Keratinocyte (primary cell): Measurements from ENCODE around the gene PIP4K2A. TPM values are rescaled to one million over a fixed set of nuclear protein-coding genes. Genes with fewer than 3 reads are reported as not detected.

Experiments
- DNase-seq: peaks from one replicate; pipeline ENCODE4 v3.0.0-alpha.2; 2011; ENCODE audit warnings: low read depth, missing footprints, low spot score
- FAIRE-seq: peaks from 2 replicates; lab custom pipeline; 2011; peaks lifted over from hg19 to GRCh38; lab: Jason Lieb, UNC
- H2AFZ ChIP-seq: 2 replicates; pipeline ENCODE4 v1.6.0; 2012; ENCODE audit warnings: low read length, control low read depth, inconsistent platforms; ENCODE audit not compliant: control insufficient read depth
- H3K27ac ChIP-seq: 2 replicates; pipeline ENCODE4 v1.5.1; 2011; ENCODE audit warnings: low read length; ENCODE audit not compliant: control insufficient read depth, insufficient read depth
- H3K27me3 ChIP-seq: 3 replicates; pipeline ENCODE4 v1.6.0; 2011; ENCODE audit warnings: low read length; ENCODE audit not compliant: control insufficient read depth, insufficient read depth; ENCODE audit errors: extremely low read depth
- H3K36me3 ChIP-seq, 2 experiments: 2 replicates in 1 of 2; 3 replicates in 1 of 2; pipeline ENCODE4 v1.5.1; 2011; ENCODE audit warnings: low read length in 2 of 2, mild to moderate bottlenecking in 1 of 2; ENCODE audit not compliant: control insufficient read depth in 2 of 2, insufficient read depth in 2 of 2; ENCODE audit errors: extremely low read depth in 1 of 2
- H3K4me1 ChIP-seq: 3 replicates; pipeline ENCODE4 v1.5.1; 2011; ENCODE audit warnings: low read length; ENCODE audit not compliant: control insufficient read depth, insufficient read depth; ENCODE audit errors: extremely low read depth
- H3K4me2 ChIP-seq: 3 replicates; pipeline ENCODE4 v1.6.0; 2011; ENCODE audit warnings: low read depth, low read length; ENCODE audit not compliant: control insufficient read depth, insufficient read depth; ENCODE audit errors: extremely low read depth
- H3K4me3 ChIP-seq, 3 experiments: fragments of 200-600 bp in 1 of 3; sonication (generic) in 1 of 3; 2 replicates in 2 of 3; 3 replicates in 1 of 3; pipeline ENCODE4 v1.5.1; 2011 to 2016; ENCODE audit warnings: low read length in 3 of 3, mild to moderate bottlenecking in 3 of 3, control low read depth in 2 of 3, inconsistent platforms in 1 of 3, low read depth in 1 of 3, mixed read lengths in 1 of 3, mixed run types in 1 of 3, moderate library complexity in 1 of 3; ENCODE audit not compliant: control insufficient read depth in 2 of 3, insufficient read depth in 2 of 3; ENCODE audit errors: extremely low read depth in 1 of 3
- H3K79me2 ChIP-seq: 2 replicates; pipeline ENCODE4 v1.6.0; 2012; ENCODE audit warnings: low read length; ENCODE audit not compliant: control insufficient read depth, insufficient read depth
- H3K9ac ChIP-seq: 3 replicates; pipeline ENCODE4 v1.6.0; 2011; ENCODE audit warnings: low read length; ENCODE audit not compliant: control insufficient read depth, insufficient read depth; ENCODE audit errors: extremely low read depth
- H3K9me1 ChIP-seq: 3 replicates; pipeline ENCODE4 v1.6.0; 2011; ENCODE audit warnings: low read length; ENCODE audit not compliant: control insufficient read depth, insufficient read depth; ENCODE audit errors: extremely low read depth
- H3K9me3 ChIP-seq: 2 replicates; pipeline ENCODE4 v1.5.1; 2012; ENCODE audit warnings: low read depth, low read length; ENCODE audit not compliant: control insufficient read depth
- H4K20me1 ChIP-seq: 3 replicates; pipeline ENCODE4 v1.6.0; 2011; ENCODE audit warnings: low read length; ENCODE audit not compliant: control insufficient read depth, insufficient read depth; ENCODE audit errors: extremely low read depth
- CTCF ChIP-seq, 3 experiments: IDR thresholded peaks in 1 of 3; conservative IDR thresholded peaks in 1 of 3; optimal IDR thresholded peaks in 1 of 3; 2 replicates in 2 of 3; 3 replicates in 1 of 3; pipeline versions ENCODE3 to v1.5.1; 2011; ENCODE audit warnings: low read length in 3 of 3, mild to moderate bottlenecking in 3 of 3, moderate library complexity in 2 of 3, control low read depth in 1 of 3, inconsistent platforms in 1 of 3; ENCODE audit not compliant: insufficient read depth in 2 of 3; ENCODE audit errors: extremely low read depth in 1 of 3
- EZH2 ChIP-seq: IDR thresholded peaks from one replicate; pipeline ENCODE4 v1.6.1; 2012; ENCODE audit warnings: inconsistent platforms, mild to moderate bottlenecking, low read length, moderate library complexity
- dilution Hi-C: fragments of 300-500 bp; cut with MboI; formaldehyde crosslinking; loops from one replicate; pipeline ENCODE4 v1.7.0; 2020; ENCODE audit warnings: low sequenced_read_pairs; ENCODE audit not compliant: extremely low pct_ligation_motif_present
- polyA plus RNA-seq, 5 experiments: library from polyadenylated mRNA; depleted of rRNA in 3 of 5; stranded (reverse) in 3 of 5; stranded (forward) in 1 of 5; unstranded in 1 of 5; fragments of >200 nt; gene quantifications; 1 replicate in 1 of 5; 2 replicates in 3 of 5; 3 replicates in 1 of 5; pipeline versions ENCODE4 v1.2.1 to v1.2.3, GENCODE V29; 2011 to 2012; ENCODE audit warnings: missing spikeins in 2 of 5, low read depth in 1 of 5, low replicate concordance in 1 of 5

Gene PIP4K2A
- polyA plus RNA-seq, 1 donor (not counting 4 experiments of a cell fraction or from before 2014, with no cell fraction given): 15.5 TPM

GRCh38 chr10:22491931-22492615, 222.3 kb downstream of the PIP4K2A start:
- no peak overlapping the region for H3K4me2 ChIP-seq
- TF ChIP-seq EZH2 (no peak), CTCF (optimal IDR thresholded peaks at IDR 0.05 in 1 of 3, IDR thresholded peaks at IDR 0.05 in 1 of 3, conservative IDR thresholded peaks at IDR 0.05 in 1 of 3; ENCODE audit: extremely low read depth in 1 of 3, insufficient read depth in 2 of 3, low read length in 3 of 3) (no peak)
- no peak overlapping the region for H3K9ac ChIP-seq
- no peaks in the 10 kb centered on the region for H3K79me2 ChIP-seq
- H3K4me3 ChIP-seq: no peak overlapping the region
- no peaks in the 10 kb centered on the region for H3K4me1 ChIP-seq
- H3K27me3 ChIP-seq: no peaks in the 10 kb centered on the region
- H3K9me1 ChIP-seq: no peaks in the 10 kb centered on the region
- no peak overlapping the region for H2AFZ ChIP-seq
- DNase-seq: no peak
- no peaks in the 10 kb centered on the region for H3K36me3 ChIP-seq
- H3K27ac ChIP-seq: no peak overlapping the region
- H4K20me1 ChIP-seq: no peaks in the 10 kb centered on the region
- no peaks in the 10 kb centered on the region for H3K9me3 ChIP-seq
- dilution Hi-C loops: no loop called here
- no peak for FAIRE-seq

- Histone ChIP-seq H3K4me1 (no peaks in the 10 kb centered on the region), H3K4me2 (no peak overlapping the region), H3K9me3 (no peaks in the 10 kb centered on the region), H3K4me3 (no peak overlapping the region), H2AFZ (no peak overlapping the region), H3K9me1 (no peaks in the 10 kb centered on the region), H3K36me3 (no peaks in the 10 kb centered on the region), H3K27me3 (no peaks in the 10 kb centered on the region), H4K20me1 (no peaks in the 10 kb centered on the region), H3K27ac (no peak overlapping the region), H3K79me2 (no peaks in the 10 kb centered on the region), H3K9ac (no peak overlapping the region)
- dilution Hi-C loops: no loop called here
- no peak for DNase-seq
- no peak for FAIRE-seq
- TF ChIP-seq EZH2 (no peak), CTCF (optimal IDR thresholded peaks at IDR 0.05 in 1 of 3, IDR thresholded peaks at IDR 0.05 in 1 of 3, conservative IDR thresholded peaks at IDR 0.05 in 1 of 3; ENCODE audit: extremely low read depth in 1 of 3, insufficient read depth in 2 of 3, low read length in 3 of 3) (no peak)
Observed at GRCh38 chr10:22491480-22491879, 222.9 kb downstream of the PIP4K2A start.
